Colon (tissue), 2 donors: Measurements from ENCODE around the gene AUTS2.

Source experiments
- FAIRE-seq: peaks from 2 replicates; lab custom pipeline; 2012; peaks lifted over from hg19 to GRCh38; lab: Jason Lieb, UNC
- donor health status: control.
- donor health status: control.

The AUTS2 gene

GRCh38 chr7:70758646-70759045 is 1160.4 kb downstream of the AUTS2 start:
- FAIRE-seq: no peak

GRCh38 chr7:70759674-70760073 is 1161.4 kb downstream of the AUTS2 start:
- FAIRE-seq: no peak

DNA sequence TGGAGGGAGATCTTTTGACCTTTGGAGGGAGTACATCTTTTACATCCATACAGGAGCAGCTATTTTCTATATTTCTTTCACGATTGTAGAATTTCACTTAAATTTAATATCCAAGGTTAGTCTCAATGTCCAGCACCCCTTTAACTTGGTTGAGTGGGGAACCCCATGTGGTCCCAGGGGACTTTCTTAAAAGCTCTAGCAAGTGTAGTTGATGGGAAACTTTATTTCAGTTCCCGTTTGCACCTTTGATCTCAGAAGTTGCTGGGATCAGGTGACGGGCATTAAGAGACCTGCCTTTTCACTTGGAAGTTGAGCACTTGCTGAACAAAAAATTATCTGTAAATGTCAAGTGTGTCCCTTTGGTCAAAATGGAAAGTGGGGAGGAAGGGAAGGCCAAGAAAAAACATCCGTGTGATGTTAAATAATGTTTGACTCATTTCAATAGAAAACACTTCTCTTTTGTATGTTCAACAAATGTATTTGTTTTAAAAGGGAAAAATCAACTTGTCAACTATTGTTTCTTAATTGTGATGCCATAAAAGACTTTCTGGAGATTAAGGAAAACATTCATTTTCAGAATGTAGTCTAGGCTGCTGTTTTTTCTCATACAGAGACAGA is 1163.5 kb downstream of the AUTS2 start:
- no peak for FAIRE-seq

DNA sequence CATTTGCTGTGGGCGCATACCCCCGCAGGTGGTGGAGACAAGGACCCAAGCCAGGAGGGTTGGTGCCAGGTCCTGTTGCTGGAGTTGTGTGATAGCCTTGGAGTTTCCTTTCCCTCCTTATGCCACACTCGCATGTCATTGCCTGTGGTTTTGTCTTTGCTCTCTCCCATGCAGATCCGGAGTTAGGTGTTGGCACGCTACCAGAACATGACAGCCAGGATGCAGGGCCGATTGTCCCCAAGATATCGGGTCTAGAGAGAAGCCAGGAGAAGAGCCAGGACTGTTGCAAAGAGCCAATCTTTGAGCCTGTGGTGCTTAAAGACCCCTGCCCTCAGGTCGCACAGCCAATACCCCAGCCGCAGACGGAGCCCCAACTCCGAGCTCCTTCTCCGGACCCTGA is 1164.4 kb downstream of the AUTS2 start:
- FAIRE-seq: no peak

DNA sequence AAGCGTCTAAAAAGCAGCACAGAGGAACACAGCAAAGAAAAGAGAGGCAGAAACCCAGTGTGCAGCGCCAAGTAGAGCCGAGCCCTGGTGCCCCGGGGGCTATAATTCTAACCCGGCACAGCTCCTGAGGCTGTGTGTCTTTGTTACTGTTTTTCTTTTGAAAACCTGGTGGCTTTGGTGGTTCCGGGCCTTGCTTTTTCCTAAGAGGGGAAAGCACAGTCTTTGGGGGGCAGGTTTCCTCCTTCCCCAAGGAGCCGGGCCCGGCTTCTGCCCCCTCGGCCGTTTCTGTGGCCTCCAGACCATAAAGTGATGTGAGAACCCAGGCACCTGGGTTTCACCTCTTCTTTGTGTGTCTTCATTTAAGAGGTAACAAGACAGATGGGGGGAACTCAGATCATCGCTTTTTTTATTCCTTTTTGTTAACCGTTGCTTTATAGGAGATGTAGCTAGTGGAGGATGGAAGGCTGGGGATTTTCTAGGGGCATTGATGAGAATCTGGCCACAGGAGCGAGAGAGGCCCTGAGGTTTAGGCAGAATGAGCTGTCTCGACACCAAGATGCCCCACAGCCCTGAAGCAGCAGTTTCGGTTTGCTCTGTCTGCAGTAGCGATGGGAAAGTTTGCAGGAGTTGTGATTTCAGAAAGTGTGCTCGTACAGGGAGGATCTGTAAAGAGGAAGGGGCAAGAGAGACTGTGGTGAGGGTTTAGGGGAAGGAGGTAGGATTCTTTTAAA is 1165.9 kb downstream of the AUTS2 start:
- no peak for FAIRE-seq

- no peak for FAIRE-seq
Measured at GRCh38 chr7:70764701-70765208, 1166.5 kb downstream of the AUTS2 start.

- FAIRE-seq: no peak
Measured at GRCh38 chr7:70765651-70766050, 1167.4 kb downstream of the AUTS2 start.

- FAIRE-seq: no peak
Measured at GRCh38 chr7:70766109-70766508, 1167.8 kb downstream of the AUTS2 start.

GRCh38 chr7:70766694-70767093 is 1168.4 kb downstream of the AUTS2 start:
- FAIRE-seq: no peak

DNA sequence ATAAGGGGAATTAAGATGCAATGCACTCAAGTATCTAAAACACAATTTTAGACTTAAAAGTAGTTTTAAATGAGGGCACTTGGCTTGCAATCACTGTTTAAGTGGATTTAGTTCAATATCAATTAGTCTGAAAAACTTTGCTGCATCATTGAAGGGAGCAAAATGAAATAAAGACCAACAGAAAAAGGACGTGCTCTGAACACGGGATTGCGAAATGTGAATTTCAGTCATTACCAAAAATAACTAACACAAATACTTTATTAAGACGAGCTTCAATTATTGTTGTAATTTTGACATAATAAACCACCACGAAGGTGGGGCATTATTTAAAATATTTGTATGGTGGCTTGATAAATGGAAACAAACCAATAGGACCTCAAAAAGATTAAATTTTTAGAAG is 1171.9 kb downstream of the AUTS2 start:
- FAIRE-seq: no peak

DNA sequence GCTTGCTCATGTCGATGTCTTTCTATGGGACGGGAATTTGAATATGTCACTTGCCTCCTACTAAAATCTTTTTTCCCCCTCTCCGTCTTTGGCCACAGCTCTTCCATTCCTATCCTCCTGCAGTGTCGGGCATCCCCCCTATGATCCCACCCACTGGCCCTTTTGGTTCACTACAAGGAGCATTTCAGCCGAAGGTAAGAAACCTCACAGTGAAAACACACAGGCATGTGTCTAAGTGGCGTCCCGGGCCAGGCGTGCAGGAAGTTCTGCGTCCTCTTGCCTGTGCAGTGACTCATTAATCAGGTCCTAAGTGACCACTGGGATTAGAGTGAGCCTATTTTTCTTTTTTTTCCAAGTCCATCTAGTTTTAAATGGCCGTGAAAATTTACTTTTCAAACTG is 1173.2 kb downstream of the AUTS2 start:
- no peak for FAIRE-seq

DNA sequence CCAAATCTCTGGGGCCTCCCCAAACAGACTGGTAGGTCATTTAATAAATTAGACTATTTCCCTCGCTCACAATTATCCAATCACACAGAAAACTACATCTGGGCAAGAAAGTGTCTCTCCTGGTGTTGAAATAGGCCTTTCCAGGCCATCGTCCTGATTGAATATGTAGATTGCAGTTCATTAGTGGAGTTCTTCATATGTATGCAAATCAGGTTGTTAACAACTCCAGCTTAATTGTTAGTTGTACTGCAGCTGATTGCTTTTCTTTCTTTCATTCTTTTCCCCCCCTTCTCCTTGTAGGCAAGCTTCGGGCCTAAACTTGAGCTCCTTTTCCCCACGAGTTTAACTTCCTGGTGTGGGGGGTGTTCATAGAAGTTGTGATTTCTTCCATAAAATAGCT is 1174.6 kb downstream of the AUTS2 start:
- no peak for FAIRE-seq

DNA sequence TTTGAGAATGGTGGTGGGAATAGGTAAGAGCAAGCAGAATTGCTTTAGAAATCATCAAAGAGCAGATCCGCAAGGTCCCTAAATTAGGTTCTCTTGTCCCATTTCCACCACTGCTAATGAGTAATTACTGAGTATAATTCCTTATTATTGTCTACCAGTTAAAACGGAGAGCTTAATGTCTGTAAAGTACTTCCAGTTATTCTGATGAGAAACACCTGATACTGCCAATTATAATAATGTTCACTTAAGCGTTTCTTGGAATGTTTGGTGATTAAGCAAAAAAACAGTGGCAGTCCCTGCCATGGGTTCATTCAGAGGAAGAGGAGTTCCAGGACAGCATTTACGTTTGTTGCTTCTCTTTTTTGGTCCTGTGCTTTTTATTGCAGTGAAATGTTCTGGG is 1175.1 kb downstream of the AUTS2 start:
- FAIRE-seq: no peak

GRCh38 chr7:70774950-70775527 is 1176.8 kb downstream of the AUTS2 start:
- FAIRE-seq: no peak

- FAIRE-seq: no peak
Measured at GRCh38 chr7:70775570-70776156, 1177.4 kb downstream of the AUTS2 start.

DNA sequence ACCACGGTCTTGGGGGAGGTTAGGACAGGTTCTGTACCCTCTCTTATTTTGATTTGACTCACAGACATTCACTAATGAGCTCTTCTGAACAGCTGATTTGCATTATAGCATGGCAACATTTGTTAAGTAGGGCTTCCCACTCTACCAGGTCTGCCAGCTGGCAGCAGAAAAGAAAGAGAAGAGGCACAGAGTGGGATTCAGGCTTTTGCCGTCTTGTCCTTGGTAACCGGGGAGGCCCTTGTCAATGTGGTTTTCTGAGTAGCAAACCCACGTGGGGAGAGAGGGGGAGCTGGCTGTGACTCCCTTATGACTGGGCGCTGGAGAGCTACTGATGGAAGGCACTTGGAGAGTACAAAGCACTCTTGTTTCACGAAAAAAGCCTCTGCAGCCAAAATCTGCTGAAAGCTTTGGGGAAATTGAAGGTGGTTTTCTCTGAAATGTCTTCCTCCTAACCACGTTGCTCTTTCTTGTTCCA is 1178.4 kb downstream of the AUTS2 start:
- no peak for FAIRE-seq

GRCh38 chr7:70777251-70777650 is 1179.0 kb downstream of the AUTS2 start:
- no peak for FAIRE-seq

- FAIRE-seq: no peak
Measured at GRCh38 chr7:70778585-70778984, 1180.3 kb downstream of the AUTS2 start.

DNA sequence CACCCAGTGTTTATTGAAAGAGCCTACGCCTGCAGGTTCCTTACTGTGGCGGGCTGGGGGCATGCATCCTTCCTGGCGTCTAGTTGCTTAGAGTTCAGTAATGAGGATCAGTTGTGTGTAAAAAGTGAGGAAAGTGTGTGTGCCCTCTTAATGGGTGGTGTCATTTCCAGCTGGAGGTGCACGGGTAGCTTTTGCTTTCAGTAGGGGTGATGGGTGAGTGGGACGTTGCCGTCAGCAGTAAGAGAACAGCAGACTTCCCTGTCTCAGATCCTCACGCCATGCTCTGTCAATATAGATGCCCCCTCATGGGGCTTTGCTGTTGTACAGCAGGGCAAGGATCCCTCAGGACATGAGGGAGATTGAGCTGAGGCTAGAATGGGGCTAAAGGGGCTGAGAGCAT is 1181.0 kb downstream of the AUTS2 start:
- no peak for FAIRE-seq

- no peak for FAIRE-seq
Measured at GRCh38 chr7:70781922-70782311, 1183.6 kb downstream of the AUTS2 start.

GRCh38 chr7:70782796-70783195 is 1184.5 kb downstream of the AUTS2 start:
- no peak for FAIRE-seq

- FAIRE-seq: no peak
Measured at GRCh38 chr7:70785427-70785826, 1187.2 kb downstream of the AUTS2 start.

DNA sequence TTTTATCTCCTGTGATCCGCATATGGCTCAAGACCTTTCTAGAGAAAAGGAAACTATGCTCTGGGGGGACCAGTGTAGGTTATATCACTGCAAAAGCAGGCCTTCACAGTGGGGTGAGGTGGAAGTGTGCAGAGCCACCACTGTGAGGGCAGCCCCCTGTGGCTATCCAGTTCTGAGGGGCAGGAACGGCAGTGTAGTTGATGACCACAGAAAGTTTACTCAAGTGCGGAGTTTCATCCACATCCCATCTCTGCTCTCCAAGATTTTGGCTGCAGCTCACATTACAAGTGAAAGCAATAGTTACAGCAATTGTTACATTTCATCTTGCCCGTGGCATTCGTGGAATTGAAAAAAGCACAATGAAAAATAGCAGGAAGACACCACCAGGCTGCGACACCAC is 1187.8 kb downstream of the AUTS2 start:
- FAIRE-seq: no peak
